Trophoblast cell (in vitro differentiated cells and primary cell): ENCODE measurements around the gene TBC1D22A.

Source experiments
- DNase-seq, 2 donors: peaks; one replicate each; pipeline ENCODE4 v3.0.0-alpha.2; 2016
- H2AFZ ChIP-seq: 2 replicates; pipeline ENCODE4 v1.6.1; 2013; ENCODE audit warnings: low read length, moderate library complexity, mild to moderate bottlenecking; ENCODE audit not compliant: insufficient read depth, poor library complexity
- H2AK5ac ChIP-seq: 2 replicates; pipeline ENCODE4 v1.6.1; 2013; ENCODE audit warnings: mild to moderate bottlenecking, low read length
- H2BK120ac ChIP-seq: 2 replicates; pipeline ENCODE4 v1.6.1; 2013; ENCODE audit warnings: low read length, mild to moderate bottlenecking, moderate library complexity; ENCODE audit not compliant: insufficient read depth, poor library complexity
- H2BK12ac ChIP-seq: 2 replicates; pipeline ENCODE4 v1.6.1; 2013; ENCODE audit warnings: mild to moderate bottlenecking, low read length, moderate library complexity
- H2BK5ac ChIP-seq: 2 replicates; pipeline ENCODE4 v1.6.1; 2013; ENCODE audit warnings: low read length, low read depth, moderate library complexity, mild to moderate bottlenecking; ENCODE audit not compliant: poor library complexity
- H3K14ac ChIP-seq: 2 replicates; pipeline ENCODE4 v1.6.1; 2013; ENCODE audit warnings: mild to moderate bottlenecking, low read length
- H3K18ac ChIP-seq: 2 replicates; pipeline ENCODE4 v1.6.1; 2013; ENCODE audit warnings: mild to moderate bottlenecking, low read length
- H3K23ac ChIP-seq: 2 replicates; pipeline ENCODE4 v1.6.1; 2013; ENCODE audit warnings: low read length
- H3K27ac ChIP-seq: 2 replicates; pipeline ENCODE4 v1.5.1; 2013; ENCODE audit warnings: low read depth, mild to moderate bottlenecking, inconsistent platforms, low read length, moderate library complexity
- H3K27me3 ChIP-seq: 2 replicates; pipeline ENCODE4 v1.6.1; 2013; ENCODE audit warnings: inconsistent platforms, mild to moderate bottlenecking, low read length, moderate library complexity; ENCODE audit not compliant: insufficient read depth
- H3K36me3 ChIP-seq, 2 experiments: 1 replicate in 1 of 2; 2 replicates in 1 of 2; pipeline ENCODE4 v1.6.1; 2013; ENCODE audit warnings: low read length in 2 of 2, mild to moderate bottlenecking in 2 of 2, moderate library complexity in 1 of 2; ENCODE audit not compliant: insufficient read depth in 2 of 2, control insufficient read depth in 1 of 2
- H3K4ac ChIP-seq: 2 replicates; pipeline ENCODE4 v1.6.1; 2013; ENCODE audit warnings: low read depth, mild to moderate bottlenecking, low read length, moderate library complexity
- H3K4me1 ChIP-seq, 2 experiments: 1 replicate in 1 of 2; 2 replicates in 1 of 2; pipeline ENCODE4 v1.6.1; 2013; ENCODE audit warnings: low read length in 2 of 2, mild to moderate bottlenecking in 2 of 2, moderate library complexity in 1 of 2; ENCODE audit not compliant: insufficient read depth in 2 of 2, control insufficient read depth in 1 of 2
- H3K4me2 ChIP-seq: 2 replicates; pipeline ENCODE4 v1.6.1; 2013; ENCODE audit warnings: inconsistent platforms, mild to moderate bottlenecking, low read length, moderate library complexity
- H3K4me3 ChIP-seq: 2 replicates; pipeline ENCODE4 v1.5.1; 2013; ENCODE audit warnings: mild to moderate bottlenecking, low read depth, low read length, inconsistent platforms
- H3K79me1 ChIP-seq: one replicate; pipeline ENCODE4 v1.6.1; 2013; ENCODE audit warnings: low read length
- H3K79me2 ChIP-seq: 2 replicates; pipeline ENCODE4 v1.6.1; 2013; ENCODE audit warnings: low read length, mild to moderate bottlenecking; ENCODE audit not compliant: control insufficient read depth, insufficient read depth, poor library complexity
- H3K9ac ChIP-seq: 2 replicates; pipeline ENCODE4 v1.6.1; 2013; ENCODE audit warnings: mild to moderate bottlenecking, low read length
- H3K9me3 ChIP-seq: 2 replicates; pipeline ENCODE4 v1.6.1; 2013; ENCODE audit warnings: low read depth, mild to moderate bottlenecking, control low read depth, inconsistent platforms, low read length; ENCODE audit not compliant: insufficient read depth
- H4K12ac ChIP-seq: 2 replicates; pipeline ENCODE4 v1.6.1; 2013; ENCODE audit warnings: low read depth, mild to moderate bottlenecking, low read length, moderate library complexity
- H4K8ac ChIP-seq: 2 replicates; pipeline ENCODE4 v1.6.1; 2013; ENCODE audit warnings: low read depth, mild to moderate bottlenecking, low read length, moderate library complexity
- H4K91ac ChIP-seq: one replicate; pipeline ENCODE4 v1.6.1; 2013; ENCODE audit warnings: low read depth, mild to moderate bottlenecking, low read length, moderate library complexity
- WGBS: extraction: QIAGEN DNeasy Blood & Tissue Kit; methylation state at CpG from one replicate; pipeline ENCODE4 v1.1.7; 2013; ENCODE audit warnings: missing lambda C conversion rate; ENCODE audit not compliant: insufficient read length, insufficient coverage; ENCODE audit errors: extremely low coverage; 5-methylcytosine and 5-hydroxymethylcytosine counted together

Gene TBC1D22A

DNA sequence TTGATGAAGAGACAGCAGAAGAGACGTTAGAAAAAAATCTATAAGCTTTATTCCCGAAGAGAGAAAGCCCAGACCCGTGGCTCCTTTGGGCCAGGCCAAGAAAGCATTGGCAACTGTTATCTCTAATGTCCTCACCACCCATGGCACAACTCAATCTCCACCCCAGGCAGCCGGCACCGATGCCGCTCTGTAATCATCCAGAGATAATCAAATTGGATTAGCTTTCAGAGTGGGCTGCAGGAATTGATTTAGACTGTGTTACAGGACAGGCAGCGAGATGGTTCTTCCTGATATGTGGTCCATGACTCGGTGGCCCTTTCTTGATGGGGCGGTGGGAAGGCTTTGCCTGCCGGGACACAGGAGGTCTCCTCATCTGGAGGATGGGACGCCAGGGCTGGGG, 383.9 kb downstream of the TBC1D22A start:
- Histone ChIP-seq H3K4ac (no peak overlapping the region), H3K4me3 (no peak overlapping the region), H3K9ac (no peak overlapping the region)

GRCh38 chr22:47146941-47147340, 384.5 kb downstream of the TBC1D22A start:
- no peak overlapping the region for H2AK5ac ChIP-seq
- DNase-seq = no peak
- no peak overlapping the region for H3K4me3 ChIP-seq
- no peaks in the 10 kb centered on the region for H3K9me3 ChIP-seq
- peaks cover 3% of the 10 kb centered on the region for H3K79me1 ChIP-seq
- H3K27ac ChIP-seq = no peak overlapping the region
- H2BK5ac ChIP-seq = no peak overlapping the region
- H3K14ac ChIP-seq = no peak overlapping the region
- H3K4ac ChIP-seq = no peak overlapping the region
- no peak overlapping the region for H4K91ac ChIP-seq
- H3K18ac ChIP-seq = no peak overlapping the region
- H4K8ac ChIP-seq = no peak overlapping the region
- WGBS = no CpG with 5 or more reads among the region's 16 CpGs
- H2BK12ac ChIP-seq = no peak overlapping the region
- H2BK120ac ChIP-seq = no peak overlapping the region
- no peak overlapping the region for H3K23ac ChIP-seq
- H3K4me1 ChIP-seq = peaks cover 8 to 10% of the 10 kb centered on the region in 2 experiments
- H3K27me3 ChIP-seq = no peaks in the 10 kb centered on the region
- no peaks in the 10 kb centered on the region for H3K36me3 ChIP-seq
- H4K12ac ChIP-seq = no peak overlapping the region
- H3K79me2 ChIP-seq = no peaks in the 10 kb centered on the region
- no peak overlapping the region for H3K4me2 ChIP-seq
- H2AFZ ChIP-seq = no peak overlapping the region
- no peak overlapping the region for H3K9ac ChIP-seq

More for the DNA sequence above, 383.9 kb downstream of the TBC1D22A start:
- Histone ChIP-seq H3K23ac (no peak overlapping the region), H3K9me3 (no peaks in the 10 kb centered on the region), H3K36me3 (no peaks in the 10 kb centered on the region), H4K12ac (no peak overlapping the region), H2BK120ac (no peak overlapping the region), H2BK5ac (no peak overlapping the region), H2BK12ac (no peak overlapping the region), H3K4me2 (no peak overlapping the region), H3K14ac (no peak overlapping the region), H4K8ac (no peak overlapping the region), H4K91ac (no peak overlapping the region), H3K79me1 (peaks cover 3% of the 10 kb centered on the region), H2AFZ (no peak overlapping the region), H2AK5ac (no peak overlapping the region), H3K27me3 (no peaks in the 10 kb centered on the region), H3K27ac (no peak overlapping the region), H3K18ac (no peak overlapping the region), H3K79me2 (no peaks in the 10 kb centered on the region), H3K4me1 (peaks cover 4 to 5% of the 10 kb centered on the region in 2 experiments)
- no CpG with 5 or more reads among the region's 11 CpGs for WGBS
- no peak for DNase-seq

- Histone ChIP-seq H3K27ac (no peak overlapping the region), H3K14ac (no peak overlapping the region), H3K23ac (no peak overlapping the region)
These were observed 385.1 kb downstream of the TBC1D22A start for GRCh38 chr22:47147572-47147971.

GRCh38 chr22:47148510-47148909, 386.1 kb downstream of the TBC1D22A start:
- no CpG with 5 or more reads among the region's 3 CpGs for WGBS
- H2AFZ ChIP-seq = no peak overlapping the region
- H3K27me3 ChIP-seq = no peaks in the 10 kb centered on the region
- no peak overlapping the region for H4K91ac ChIP-seq
- H2BK5ac ChIP-seq = no peak overlapping the region
- no peaks in the 10 kb centered on the region for H3K79me2 ChIP-seq
- no peaks in the 10 kb centered on the region for H3K36me3 ChIP-seq
- peaks cover 8 to 10% of the 10 kb centered on the region in 2 experiments for H3K4me1 ChIP-seq
- no peaks in the 10 kb centered on the region for H3K9me3 ChIP-seq
- no peak overlapping the region for H3K9ac ChIP-seq
- H2AK5ac ChIP-seq = no peak overlapping the region
- no peak overlapping the region for H3K27ac ChIP-seq
- H3K4me2 ChIP-seq = no peak overlapping the region
- H2BK12ac ChIP-seq = no peak overlapping the region
- DNase-seq = no peak
- H3K4me3 ChIP-seq = no peak overlapping the region
- no peak overlapping the region for H4K12ac ChIP-seq
- H2BK120ac ChIP-seq = no peak overlapping the region
- peaks cover 3% of the 10 kb centered on the region for H3K79me1 ChIP-seq
- H3K4ac ChIP-seq = no peak overlapping the region
- H3K18ac ChIP-seq = no peak overlapping the region
- H3K23ac ChIP-seq = no peak overlapping the region
- H4K8ac ChIP-seq = no peak overlapping the region
- H3K14ac ChIP-seq = no peak overlapping the region

More at GRCh38 chr22:47147572-47147971, 385.1 kb downstream of the TBC1D22A start:
- H3K4ac ChIP-seq = no peak overlapping the region
- peaks cover 3% of the 10 kb centered on the region for H3K79me1 ChIP-seq
- no peak overlapping the region for H4K12ac ChIP-seq
- no peak overlapping the region for H3K18ac ChIP-seq
- H2AFZ ChIP-seq = no peak overlapping the region
- H3K79me2 ChIP-seq = no peaks in the 10 kb centered on the region
- H3K36me3 ChIP-seq = no peaks in the 10 kb centered on the region
- no CpG with 5 or more reads among the region's 13 CpGs for WGBS
- peaks cover 8 to 10% of the 10 kb centered on the region in 2 experiments for H3K4me1 ChIP-seq
- no peaks in the 10 kb centered on the region for H3K27me3 ChIP-seq
- H4K8ac ChIP-seq = no peak overlapping the region
- H2AK5ac ChIP-seq = no peak overlapping the region
- no peak overlapping the region for H2BK120ac ChIP-seq
- H3K4me3 ChIP-seq = no peak overlapping the region
- no peak overlapping the region for H3K9ac ChIP-seq
- H2BK12ac ChIP-seq = no peak overlapping the region
- H3K4me2 ChIP-seq = no peak overlapping the region
- H4K91ac ChIP-seq = no peak overlapping the region
- no peaks in the 10 kb centered on the region for H3K9me3 ChIP-seq
- H2BK5ac ChIP-seq = no peak overlapping the region
- no peak for DNase-seq
